Measurements from ENCODE around the gene HEATR5A. TPM values are rescaled to one million over a fixed set of nuclear protein-coding genes. Genes with fewer than 3 reads are reported as not detected.
"Not testable (repeated sequence)": the region's sequence is repeated elsewhere in the genome, so short reads cannot be mapped to it uniquely, and the experiment has no call there.

The HEATR5A gene
- total and polyA plus RNA-seq, 5 donors = 15.0 to 54.1 (median 39.3) TPM

DNA sequence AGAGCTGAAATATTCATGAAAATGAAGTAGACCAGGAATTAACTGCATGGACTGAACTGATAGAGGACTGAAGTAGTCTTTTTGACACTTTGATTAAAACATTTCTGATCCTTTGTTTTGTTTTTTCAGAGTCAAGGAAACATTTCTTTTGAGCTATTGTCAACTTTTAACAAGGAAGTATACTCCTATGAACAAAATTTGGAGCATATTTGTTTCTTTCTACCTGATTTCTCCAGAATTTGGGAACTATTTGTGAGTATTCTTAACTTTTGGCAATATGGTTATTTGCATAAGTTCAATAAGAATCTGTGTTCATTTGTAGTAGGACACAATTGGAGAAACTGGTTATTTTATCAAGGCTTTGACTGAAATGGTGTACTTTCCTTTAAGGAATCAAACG is 141.5 kb downstream of the HEATR5A start:
- no peak for DNase-seq
- ATAC-seq = no peak
- H3K9me3 ChIP-seq (ENCODE audit: control insufficient read depth, low read length) = no peaks in the 10 kb centered on the region
- WGBS = 75% methylated on average over 1 of the region's 1 CpG
- no peaks in the 10 kb centered on the region for H3K27me3 ChIP-seq (ENCODE audit: control insufficient read depth, insufficient read depth)
- no peak overlapping the region for H3K4me3 ChIP-seq (ENCODE audit: low read length)
- intact Hi-C loops (cut with DNase I) = no loop called here
- H3K4me1 ChIP-seq (ENCODE audit: control insufficient read depth, insufficient read depth, low read length) = no peaks in the 10 kb centered on the region
- H3K27ac ChIP-seq (ENCODE audit: low read length) = no peak overlapping the region

GRCh38 chr14:31277085-31277484 is 143.3 kb downstream of the HEATR5A start:
- DNase-seq (no peak), ATAC-seq (no peak)
- WGBS = 67% methylated on average over 1 of the region's 1 CpG
- intact Hi-C loops (cut with DNase I) = no loop called here
- Histone ChIP-seq H3K4me3 (ENCODE audit: low read length) (no peak overlapping the region), H3K27ac (ENCODE audit: low read length) (no peak overlapping the region), H3K9me3 (ENCODE audit: control insufficient read depth, low read length) (no peaks in the 10 kb centered on the region), H3K27me3 (ENCODE audit: control insufficient read depth, insufficient read depth) (no peaks in the 10 kb centered on the region), H3K4me1 (ENCODE audit: control insufficient read depth, insufficient read depth, low read length) (no peaks in the 10 kb centered on the region)

DNA sequence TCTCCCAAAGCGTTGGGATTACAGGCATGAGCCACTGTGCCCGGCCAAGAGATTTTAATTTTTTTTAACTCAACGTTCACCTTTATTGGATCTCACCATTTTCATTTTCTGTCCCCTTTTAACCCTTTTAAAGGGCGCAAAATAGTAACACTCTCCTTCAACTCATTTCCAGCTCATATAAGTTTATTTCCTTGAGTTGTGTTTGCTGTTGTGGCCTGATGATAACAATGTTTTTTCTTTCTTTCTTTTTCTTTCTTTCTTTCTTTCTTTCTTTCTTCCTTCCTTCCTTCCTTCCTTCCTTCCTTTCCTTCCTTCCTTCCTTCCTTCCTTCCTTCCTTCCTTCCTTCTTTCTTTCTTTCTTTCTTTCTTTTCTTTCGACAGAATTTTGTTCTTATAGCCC is 143.9 kb downstream of the HEATR5A start:
- ATAC-seq; H3K4me1 ChIP-seq (ENCODE audit: control insufficient read depth, insufficient read depth, low read length); DNase-seq; H3K27me3 ChIP-seq (ENCODE audit: control insufficient read depth, insufficient read depth); intact Hi-C loops (cut with DNase I); H3K27ac ChIP-seq (ENCODE audit: low read length); H3K4me3 ChIP-seq (ENCODE audit: low read length); H3K9me3 ChIP-seq (ENCODE audit: control insufficient read depth, low read length): not testable (repeated sequence)
- 82% methylated on average over 5 of the region's 5 CpGs for WGBS

GRCh38 chr14:31275731-31276130 is 144.6 kb downstream of the HEATR5A start:
- Histone ChIP-seq H3K4me1 (ENCODE audit: control insufficient read depth, insufficient read depth, low read length) (no peaks in the 10 kb centered on the region), H3K9me3 (ENCODE audit: control insufficient read depth, low read length) (no peaks in the 10 kb centered on the region), H3K27ac (ENCODE audit: low read length) (no peak overlapping the region), H3K4me3 (ENCODE audit: low read length) (no peak overlapping the region), H3K27me3 (ENCODE audit: control insufficient read depth, insufficient read depth) (no peaks in the 10 kb centered on the region)
- DNase-seq (no peak), ATAC-seq (no peak)
- intact Hi-C loops (cut with DNase I) = no loop called here

DNA sequence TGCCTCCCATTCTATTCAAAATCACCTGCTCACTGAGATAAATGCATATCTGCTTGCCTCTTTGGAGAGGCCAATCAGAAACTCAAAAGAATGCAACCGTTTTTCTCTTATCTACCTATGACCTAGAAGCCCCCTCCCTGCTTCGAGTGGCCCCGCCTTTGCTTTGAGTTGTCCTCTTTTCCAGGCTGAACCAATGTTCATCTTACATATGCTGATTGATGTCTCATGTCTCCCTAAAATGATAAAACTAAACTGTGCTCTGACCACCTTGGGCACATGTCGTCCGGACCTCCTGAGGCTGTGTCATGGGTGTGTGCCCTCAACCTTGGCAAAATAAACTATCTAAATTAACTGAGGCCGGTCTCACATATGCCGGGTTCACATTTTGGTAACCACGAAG is 148.7 kb downstream of the HEATR5A start:
- Histone ChIP-seq H3K4me1 (ENCODE audit: control insufficient read depth, insufficient read depth, low read length) (no peaks in the 10 kb centered on the region), H3K27ac (ENCODE audit: low read length) (no peak overlapping the region), H3K4me3 (ENCODE audit: low read length) (no peak overlapping the region), H3K9me3 (ENCODE audit: control insufficient read depth, low read length) (no peaks in the 10 kb centered on the region), H3K27me3 (ENCODE audit: control insufficient read depth, insufficient read depth) (no peaks in the 10 kb centered on the region)
- 92% methylated on average over 8 of the region's 8 CpGs for WGBS
- DNase-seq (no peak), ATAC-seq (no peak)
- intact Hi-C loops (cut with DNase I) = no loop called here

GRCh38 chr14:31270196-31270772 is 150.1 kb downstream of the HEATR5A start:
- no peak overlapping the region for H3K27ac ChIP-seq (ENCODE audit: low read length)
- H3K4me1 ChIP-seq (ENCODE audit: control insufficient read depth, insufficient read depth, low read length) = no peaks in the 10 kb centered on the region
- no peak overlapping the region for H3K4me3 ChIP-seq (ENCODE audit: low read length)
- intact Hi-C loops (cut with DNase I) = no loop called here
- WGBS = 77% methylated on average over 4 of the region's 4 CpGs
- ATAC-seq (peak in 1 of 2 donors; percentile 14), DNase-seq (peak in 1 of 3 donors; percentile 57)
- no peaks in the 10 kb centered on the region for H3K9me3 ChIP-seq (ENCODE audit: control insufficient read depth, low read length)
- no peaks in the 10 kb centered on the region for H3K27me3 ChIP-seq (ENCODE audit: control insufficient read depth, insufficient read depth)

GRCh38 chr14:31269634-31270195 is 150.6 kb downstream of the HEATR5A start:
- no peak for ATAC-seq
- Histone ChIP-seq H3K4me1 (ENCODE audit: control insufficient read depth, insufficient read depth, low read length) (no peaks in the 10 kb centered on the region), H3K4me3 (ENCODE audit: low read length) (no peak overlapping the region), H3K27ac (ENCODE audit: low read length) (no peak overlapping the region), H3K27me3 (ENCODE audit: control insufficient read depth, insufficient read depth) (no peaks in the 10 kb centered on the region), H3K9me3 (ENCODE audit: control insufficient read depth, low read length) (no peaks in the 10 kb centered on the region)
- no peak for DNase-seq
- 73% methylated on average over 3 of the region's 3 CpGs for WGBS
- intact Hi-C loops (cut with DNase I) = loop anchor here in 1 of 4 donors (10.0 kb wide), 1 partner anchor 55 kb away; no protein-coding TSS in a partner anchor

DNA sequence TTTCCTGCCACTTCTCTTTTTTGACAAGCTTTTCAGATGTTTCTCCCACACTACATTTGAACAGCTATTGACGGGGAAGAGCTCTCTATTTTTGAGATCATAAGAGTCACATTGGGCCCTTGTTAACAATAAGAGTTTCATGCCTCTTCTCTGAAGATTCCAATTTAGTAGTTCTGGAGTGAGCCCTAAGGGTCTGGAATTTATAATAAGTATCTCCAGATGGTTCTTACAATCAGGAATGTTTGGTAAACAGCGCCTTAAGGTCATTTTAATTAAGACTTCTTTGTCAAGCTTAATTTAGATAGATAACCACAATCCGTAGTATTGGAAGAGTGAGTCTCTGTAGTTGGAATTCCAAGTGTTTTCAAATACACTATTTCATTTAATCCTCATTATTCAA is 152.1 kb downstream of the HEATR5A start:
- intact Hi-C loops (cut with DNase I) = loop anchor here in 1 of 4 donors (10.0 kb wide), 1 partner anchor 53 kb away; no protein-coding TSS in a partner anchor
- ATAC-seq = no peak
- 91% methylated on average over 3 of the region's 3 CpGs for WGBS

DNA sequence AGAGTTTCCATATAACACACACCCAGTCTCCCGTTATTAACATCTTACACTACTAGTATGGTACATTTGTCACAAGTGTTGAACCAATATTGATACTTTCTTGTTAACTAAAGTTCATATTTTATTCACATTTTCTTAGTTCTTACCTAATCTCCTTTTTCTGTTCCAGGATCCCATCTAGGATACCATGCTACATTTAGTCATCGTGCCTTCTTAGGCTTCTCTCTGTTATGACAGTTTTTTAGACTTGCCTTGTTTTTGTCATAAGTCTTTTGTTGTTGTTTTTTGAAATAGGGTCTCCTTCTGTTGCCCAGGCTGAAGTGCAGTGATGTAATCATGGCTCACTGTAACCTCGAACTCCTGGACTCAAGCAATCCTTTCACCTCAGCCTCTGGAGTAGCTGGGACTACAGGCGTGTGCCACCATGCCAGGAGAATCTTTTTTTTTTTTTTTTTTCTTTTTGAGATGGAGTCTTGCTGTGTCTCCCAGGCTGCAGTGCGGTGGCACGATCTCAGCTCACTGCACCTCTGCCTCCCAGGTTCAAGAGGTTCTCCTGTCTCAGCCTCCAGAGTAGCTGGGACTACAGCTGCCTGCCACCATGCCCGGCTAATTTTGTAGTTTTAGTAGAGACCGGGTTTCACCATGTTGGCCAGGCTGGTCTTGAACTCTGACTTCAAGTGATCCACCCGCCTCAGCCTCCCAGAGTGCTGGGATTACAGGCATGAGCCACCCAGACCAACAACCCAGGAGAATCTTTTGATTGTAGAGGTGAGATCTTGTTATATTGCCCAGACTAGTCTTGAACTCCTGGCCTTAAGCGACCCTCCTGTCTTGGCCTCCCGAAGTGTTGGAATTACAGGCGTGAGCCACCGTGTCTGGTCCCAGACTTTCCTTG is 153.7 kb downstream of the HEATR5A start:
- ATAC-seq (no peak), DNase-seq (peak in 1 of 3 donors; percentile 22)
- no peak overlapping the region for H3K27ac ChIP-seq (ENCODE audit: low read length)
- H3K9me3 ChIP-seq (ENCODE audit: control insufficient read depth, low read length) = no peaks in the 10 kb centered on the region
- no peaks in the 10 kb centered on the region for H3K27me3 ChIP-seq (ENCODE audit: control insufficient read depth, insufficient read depth)
- H3K4me1 ChIP-seq (ENCODE audit: control insufficient read depth, insufficient read depth, low read length) = peaks cover 6% of the 10 kb centered on the region
- intact Hi-C loops (cut with DNase I) = loop anchor here in 1 of 4 donors (10.0 kb wide), 1 partner anchor 52 kb away; no protein-coding TSS in a partner anchor
- H3K4me3 ChIP-seq (ENCODE audit: low read length) = no peak overlapping the region
- 93% methylated on average over 13 of the region's 13 CpGs for WGBS

More for the DNA sequence above, 152.1 kb downstream of the HEATR5A start:
- DNase-seq = no peak
- Histone ChIP-seq H3K4me1 (ENCODE audit: control insufficient read depth, insufficient read depth, low read length) (no peaks in the 10 kb centered on the region), H3K4me3 (ENCODE audit: low read length) (no peak overlapping the region), H3K9me3 (ENCODE audit: control insufficient read depth, low read length) (no peaks in the 10 kb centered on the region), H3K27ac (ENCODE audit: low read length) (no peak overlapping the region), H3K27me3 (ENCODE audit: control insufficient read depth, insufficient read depth) (no peaks in the 10 kb centered on the region)

DNA sequence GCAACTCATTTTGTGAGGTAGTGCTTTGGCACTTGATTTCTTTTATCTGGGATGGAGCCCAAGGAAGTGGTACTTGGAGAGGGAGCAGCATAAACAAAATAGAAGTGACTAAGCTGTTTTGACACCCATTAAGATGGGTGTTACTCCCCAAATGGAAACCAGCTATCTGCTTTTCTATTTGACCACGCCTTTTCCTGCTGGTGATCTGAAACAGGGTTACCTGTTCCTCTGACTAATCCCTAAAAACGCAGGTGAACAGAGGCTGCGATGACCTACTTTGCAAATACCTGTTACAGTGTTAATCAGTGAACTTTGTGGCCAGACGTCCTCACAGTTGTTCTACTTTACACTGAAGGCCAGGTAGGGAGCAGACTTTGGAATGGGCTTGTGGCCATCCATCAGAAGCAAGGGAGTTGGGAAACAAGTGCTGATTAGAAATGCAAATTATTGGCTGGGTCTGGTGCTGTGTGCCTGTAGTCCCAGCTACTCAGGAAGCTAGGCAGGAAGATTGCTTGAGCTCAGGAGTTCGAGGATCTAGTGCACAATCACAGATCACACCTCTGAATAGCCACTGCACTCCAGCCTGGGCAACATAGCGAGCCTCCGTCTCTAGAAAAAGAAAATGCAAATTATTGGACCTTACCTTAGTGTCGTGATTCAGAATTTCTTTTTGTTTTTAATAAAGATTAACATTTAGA is 154.5 kb downstream of the HEATR5A start:
- 83% methylated on average over 8 of the region's 8 CpGs for WGBS
- intact Hi-C loops (cut with DNase I) = loop anchor here in 1 of 4 donors (10.0 kb wide), 1 partner anchor 51 kb away; no protein-coding TSS in a partner anchor
- no peak overlapping the region for H3K4me3 ChIP-seq (ENCODE audit: low read length)
- DNase-seq (peak in 1 of 3 donors; percentile 20), ATAC-seq (no peak)
- H3K27ac ChIP-seq (ENCODE audit: low read length) = no peak overlapping the region
- H3K27me3 ChIP-seq (ENCODE audit: control insufficient read depth, insufficient read depth) = no peaks in the 10 kb centered on the region
- no peaks in the 10 kb centered on the region for H3K9me3 ChIP-seq (ENCODE audit: control insufficient read depth, low read length)
- H3K4me1 ChIP-seq (ENCODE audit: control insufficient read depth, insufficient read depth, low read length) = peaks cover 6% of the 10 kb centered on the region

All from right cardiac atrium (tissue), 5 donors.